Embryonic facial prominence (tissue), 1 donor: Measurements from ENCODE around the gene ITGB4.

Source experiments
- DNase-seq: peaks from one replicate; pipeline ENCODE4 v3.0.0-alpha.2; 2016; ENCODE audit errors: extremely low spot score

ITGB4 gene

GRCh38 chr17:75697651-75698291 lies 23.5 kb upstream of the ITGB4 start:
- no peak for DNase-seq

DNA sequence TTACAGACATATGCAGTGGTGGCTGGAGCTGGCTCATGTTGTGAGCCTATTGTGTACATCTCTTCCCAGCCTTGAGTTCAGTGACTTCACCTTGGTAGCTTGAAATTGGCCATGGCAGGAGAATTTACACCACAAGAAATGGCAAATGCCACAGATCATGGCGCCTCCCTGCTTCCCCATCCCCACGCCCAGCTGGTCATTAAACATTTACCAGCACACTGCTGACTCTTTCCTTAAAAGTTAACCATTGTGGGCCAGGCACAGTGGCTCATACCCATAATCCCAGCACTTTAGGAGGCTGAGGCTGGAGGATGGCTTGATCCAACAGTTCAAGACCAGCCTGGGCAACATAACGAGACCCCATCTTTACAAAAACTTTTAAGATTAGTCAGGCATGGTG lies 22.6 kb upstream of the ITGB4 start:
- no peak for DNase-seq

DNA sequence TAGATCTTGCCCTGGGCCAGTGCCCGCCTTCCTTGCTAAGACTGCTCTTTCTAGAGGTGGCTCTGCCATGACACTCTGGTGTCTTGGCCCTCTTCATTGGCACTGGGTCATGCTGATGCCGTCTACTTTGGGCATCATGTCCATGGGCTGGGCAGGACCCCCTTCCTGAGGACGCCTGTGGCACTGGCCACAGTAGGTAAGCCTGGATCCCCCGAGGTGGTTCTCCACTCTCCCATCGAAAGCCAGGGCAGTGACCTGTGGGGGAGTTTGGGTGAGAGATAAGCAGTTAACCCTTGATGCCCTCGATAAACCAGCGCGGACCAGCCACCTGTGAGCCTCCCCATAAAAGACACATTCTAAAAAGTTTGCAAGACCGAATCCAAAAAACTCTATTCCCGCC lies 20.0 kb upstream of the ITGB4 start:
- no peak for DNase-seq

GRCh38 chr17:75703191-75703590 lies 18.1 kb upstream of the ITGB4 start:
- no peak for DNase-seq

DNA sequence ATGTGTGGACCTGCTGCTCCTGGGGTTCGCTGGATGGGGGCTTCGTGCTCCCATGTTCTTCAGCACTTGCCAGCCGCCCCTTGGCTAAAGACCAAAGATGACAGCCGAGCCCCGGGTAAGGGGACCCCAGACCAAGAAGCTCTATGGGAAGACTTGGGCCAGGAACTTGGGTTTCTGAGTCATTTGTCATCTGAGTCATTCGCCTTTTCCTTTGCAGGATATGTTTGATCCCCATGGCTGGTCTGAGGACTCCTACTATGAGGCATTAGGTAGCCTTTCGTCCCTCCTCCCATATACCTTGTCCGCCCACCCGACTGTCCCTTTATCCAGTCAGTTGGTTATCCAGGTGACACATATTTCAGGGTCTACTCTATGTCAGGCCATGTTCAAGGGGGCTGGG lies 17.7 kb upstream of the ITGB4 start:
- no peak for DNase-seq

- no peak for DNase-seq
Observed at GRCh38 chr17:75704963-75705875, 16.0 kb upstream of the ITGB4 start.

GRCh38 chr17:75706042-75706728 lies 15.1 kb upstream of the ITGB4 start:
- DNase-seq = no peak

DNA sequence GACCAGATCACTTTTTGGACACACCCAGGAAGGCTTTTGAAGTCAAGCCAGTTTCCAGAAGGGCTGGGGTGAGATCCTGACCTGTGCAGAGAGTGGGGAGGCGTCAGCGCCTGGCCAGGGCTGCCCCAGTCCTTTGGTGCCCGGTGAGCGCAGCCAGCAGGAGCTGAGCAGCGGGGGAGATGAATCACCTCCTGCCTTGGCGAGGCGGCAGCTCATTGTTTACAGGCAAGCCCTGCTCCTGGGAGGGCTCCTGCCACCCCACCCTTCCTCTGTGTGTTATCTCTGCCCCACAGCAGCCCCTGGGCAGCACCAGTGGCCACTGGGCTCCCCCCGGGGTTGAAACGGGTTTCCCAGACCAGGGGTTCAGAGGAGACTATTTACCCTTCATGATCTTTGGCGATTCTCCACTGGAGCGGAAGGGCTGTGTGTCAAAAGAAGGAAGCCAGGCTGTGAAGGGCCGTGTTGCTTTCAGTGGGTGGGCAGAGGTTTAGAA lies 14.1 kb upstream of the ITGB4 start:
- no peak for DNase-seq

GRCh38 chr17:75712446-75712845 lies 8.8 kb upstream of the ITGB4 start:
- DNase-seq = no peak

GRCh38 chr17:75719732-75720131 lies 1.5 kb upstream of the ITGB4 start:
- no peak for DNase-seq

- no peak for DNase-seq
Observed at GRCh38 chr17:75721463-75722011, 278 bp downstream of the ITGB4 start.

DNA sequence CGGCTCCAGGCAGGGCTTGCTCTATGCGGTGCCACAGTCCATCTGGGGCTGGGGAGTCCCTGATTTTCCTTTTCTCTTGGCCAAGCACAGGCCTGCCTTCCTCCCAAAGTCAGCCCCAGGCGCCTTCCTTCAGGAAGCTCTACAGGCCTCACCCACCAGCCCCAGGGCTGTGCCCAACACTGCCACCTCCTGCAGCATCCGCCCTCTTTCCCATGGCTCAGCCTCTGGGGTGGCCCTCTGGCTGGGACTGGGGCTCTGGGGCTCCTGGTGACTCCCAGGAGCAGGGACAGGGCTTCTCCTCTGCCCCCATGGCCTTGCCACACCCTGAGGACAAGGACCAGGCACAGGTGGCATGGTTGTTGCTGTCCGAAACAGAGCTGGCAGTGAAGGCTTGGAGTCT lies 817 bp downstream of the ITGB4 start:
- no peak for DNase-seq

DNA sequence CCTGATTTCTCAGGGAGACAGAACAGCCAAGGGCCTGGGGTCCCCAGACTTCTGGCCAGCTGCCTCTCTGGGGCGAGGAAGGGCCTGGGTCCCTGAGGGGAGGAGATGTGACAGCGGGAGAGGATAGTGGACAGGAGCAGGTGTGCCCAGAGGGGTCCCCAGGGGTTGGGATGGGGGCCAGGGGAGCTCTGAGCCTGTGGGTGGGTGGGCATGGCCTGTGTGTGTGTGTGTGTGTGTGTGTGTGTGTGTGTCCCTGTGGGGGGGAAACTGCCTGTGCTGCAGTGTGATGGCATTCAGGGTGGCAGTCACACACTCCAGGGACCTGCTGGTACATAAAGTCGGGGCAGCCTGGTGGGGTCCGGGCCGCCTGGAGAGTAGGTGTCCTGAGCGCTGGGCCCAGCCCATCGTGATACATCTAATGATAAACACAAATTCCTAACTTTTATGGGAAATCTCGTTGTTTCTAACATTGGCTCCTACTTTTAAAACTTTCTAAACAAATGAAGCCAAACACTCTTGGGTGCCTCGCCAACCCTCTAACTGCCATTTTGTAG lies 1.4 kb downstream of the ITGB4 start:
- no peak for DNase-seq

GRCh38 chr17:75723171-75723930 lies 2.1 kb downstream of the ITGB4 start:
- DNase-seq = no peak

DNA sequence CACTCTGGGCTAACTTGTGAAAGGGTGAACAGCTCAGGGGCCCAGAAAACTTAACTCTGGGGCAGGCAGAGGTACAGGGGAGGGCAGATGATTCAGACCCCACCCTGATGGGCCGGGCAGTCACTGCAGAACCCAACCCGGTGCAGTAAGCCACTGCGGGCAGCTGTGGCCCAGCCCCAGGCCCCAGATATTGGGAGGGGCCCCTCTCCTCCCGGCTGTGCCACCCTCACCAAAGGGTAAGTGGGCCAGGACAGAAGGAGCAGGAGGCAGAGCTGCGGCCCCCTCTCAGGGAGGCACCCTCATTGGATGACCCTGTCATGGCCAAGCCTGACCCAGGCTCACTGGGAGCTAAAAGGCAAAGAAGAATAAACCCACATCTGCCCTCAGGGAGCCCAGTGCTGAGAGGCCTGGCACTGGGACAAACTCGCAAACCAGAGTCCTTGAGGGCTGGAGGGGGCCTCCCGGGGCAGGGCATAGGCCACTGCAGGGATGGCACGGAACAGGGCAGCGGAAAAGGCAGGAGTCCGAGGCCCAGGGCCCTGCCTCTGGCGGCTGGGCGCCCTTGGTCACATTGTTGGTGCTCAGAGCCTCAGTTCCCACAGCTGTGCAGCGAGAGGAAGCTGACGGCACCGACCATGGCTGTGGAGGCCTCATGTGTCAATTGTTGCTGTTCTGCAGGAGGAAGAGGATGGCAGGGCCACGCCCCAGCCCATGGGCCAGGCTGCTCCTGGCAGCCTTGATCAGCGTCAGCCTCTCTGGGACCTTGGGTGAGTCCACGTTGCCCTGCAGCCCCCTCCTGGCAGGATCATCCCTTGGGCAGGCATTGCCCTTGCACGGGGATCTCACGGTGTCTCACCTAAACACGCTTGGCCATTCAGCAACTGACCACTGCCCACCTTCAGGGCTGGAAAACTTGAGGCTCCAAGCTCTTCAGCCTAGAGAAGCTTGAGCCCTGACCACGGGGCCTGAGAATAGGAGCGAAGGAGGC lies 3.1 kb downstream of the ITGB4 start:
- no peak for DNase-seq

DNA sequence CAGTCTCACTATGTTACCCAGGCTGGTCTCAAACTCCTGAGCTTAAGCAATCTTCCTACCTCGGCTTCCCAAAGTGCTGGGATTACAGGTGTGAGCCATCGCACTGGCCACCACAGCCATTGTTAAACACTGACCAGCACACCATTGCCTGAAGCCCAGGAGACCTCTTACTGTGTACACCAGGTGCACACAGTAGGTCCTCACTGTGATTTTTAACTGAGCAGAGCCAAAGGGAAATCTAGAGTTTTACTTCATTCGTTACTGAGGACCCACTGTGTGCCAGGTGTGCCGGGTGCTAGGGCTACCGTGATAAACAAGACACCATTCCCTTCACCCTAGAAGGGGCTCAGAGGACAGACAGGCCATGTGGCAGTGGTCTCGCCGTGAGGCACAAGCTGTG lies 4.2 kb downstream of the ITGB4 start:
- no peak for DNase-seq

GRCh38 chr17:75727391-75727790 lies 6.1 kb downstream of the ITGB4 start:
- DNase-seq = no peak

- DNase-seq = no peak
Observed at GRCh38 chr17:75729351-75729750, 8.1 kb downstream of the ITGB4 start.

DNA sequence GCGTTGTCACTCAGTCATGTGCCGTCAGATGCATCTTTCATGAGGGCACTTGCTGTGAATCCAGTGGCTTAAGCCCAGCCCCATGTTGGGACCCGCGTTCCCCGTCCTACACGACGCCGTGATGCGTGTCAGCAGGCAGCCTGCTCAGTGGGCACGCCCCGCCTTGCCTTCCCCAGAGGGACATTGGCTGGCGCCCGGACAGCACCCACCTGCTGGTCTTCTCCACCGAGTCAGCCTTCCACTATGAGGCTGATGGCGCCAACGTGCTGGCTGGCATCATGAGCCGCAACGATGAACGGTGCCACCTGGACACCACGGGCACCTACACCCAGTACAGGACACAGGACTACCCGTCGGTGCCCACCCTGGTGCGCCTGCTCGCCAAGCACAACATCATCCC lies 8.8 kb downstream of the ITGB4 start:
- no peak for DNase-seq
